SK-N-SH treated with all-trans-retinoic acid at 6 μM for 48 hours (cell line): ENCODE measurements around the gene MECR.

Experiments
- ARNTL ChIP-seq: fragments of 450-650 bp; formaldehyde crosslinking; IDR thresholded peaks from 2 replicates; pipeline ENCODE4 v1.5.0; 2020; ENCODE audit warnings: low read depth, mild to moderate bottlenecking, moderate library complexity, borderline replicate concordance
- GLIS3 ChIP-seq: fragments of 250-450 bp; sonication (Bioruptor Pico); IDR thresholded peaks from 2 replicates; pipeline ENCODE4 v1.5.0; 2020; ENCODE audit warnings: mild to moderate bottlenecking, moderate library complexity
- ZFP30 ChIP-seq: fragments of 450-650 bp; formaldehyde crosslinking; IDR thresholded peaks from 2 replicates; pipeline ENCODE4 v1.5.0; 2022; ENCODE audit warnings: mild to moderate bottlenecking, moderate library complexity
- ZNF8 ChIP-seq: fragments of 450-650 bp; formaldehyde crosslinking; IDR thresholded peaks from 2 replicates; pipeline ENCODE4 v1.5.0; 2020; ENCODE audit warnings: mild to moderate bottlenecking, moderate library complexity
- TF ChIP-seq, protein P1 (sequence below): fragments of 250-450 bp; sonication (Bioruptor Pico); IDR thresholded peaks from 2 replicates; pipeline ENCODE4 v1.8.0; 2020; ENCODE audit warnings: mild to moderate bottlenecking, moderate library complexity, borderline replicate concordance
- TF ChIP-seq, protein P2 (sequence below): fragments of 250-450 bp; sonication (Bioruptor Pico); IDR thresholded peaks from 2 replicates; pipeline ENCODE4 v1.8.0; 2021; ENCODE audit warnings: low read depth, mild to moderate bottlenecking, moderate library complexity, borderline replicate concordance

DNA sequence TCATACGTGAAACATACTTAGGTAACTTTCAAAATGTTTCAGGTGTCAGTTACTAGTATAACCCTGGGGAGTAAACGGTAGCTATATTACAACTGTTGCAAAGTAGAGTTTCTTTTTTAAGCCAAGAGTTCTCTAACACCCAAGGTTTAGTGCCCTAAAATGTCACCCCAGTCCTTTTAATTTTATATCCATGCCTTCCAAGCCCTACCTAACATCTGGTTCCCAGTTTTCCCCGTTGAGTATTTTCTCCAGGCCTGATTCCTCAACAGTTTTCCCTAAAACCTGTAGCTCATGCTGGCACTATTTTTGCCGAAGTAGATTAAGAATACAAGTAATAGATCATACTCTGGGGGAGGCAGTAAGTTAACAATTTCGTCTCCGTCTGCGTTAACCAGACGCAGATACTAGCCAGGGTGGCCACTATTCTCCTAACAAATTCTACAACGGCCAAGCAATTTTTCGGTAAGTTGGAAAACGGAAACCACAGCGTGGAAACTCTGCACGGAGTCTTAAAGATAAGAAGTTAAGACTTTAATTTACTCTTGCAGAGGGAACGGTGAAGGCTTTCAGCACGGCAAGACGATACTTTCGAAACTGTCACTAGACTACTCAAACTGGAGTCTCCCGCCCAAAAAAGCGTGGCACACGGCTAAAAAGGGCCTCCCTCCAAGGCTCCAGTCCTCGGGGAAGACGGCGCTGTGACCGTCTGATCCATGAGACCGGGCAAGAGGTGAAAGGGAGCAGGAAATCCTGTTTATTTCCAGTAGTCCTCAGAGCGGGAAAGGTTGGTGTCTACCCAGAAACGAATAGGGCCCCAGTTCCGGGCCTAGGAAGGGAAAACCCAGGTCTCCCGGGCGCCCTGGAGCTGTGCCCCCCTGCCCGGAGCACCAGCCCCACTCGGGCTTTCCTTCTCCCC lies 50.0 kb downstream of the MECR start:
- TF ChIP-seq, protein P1, sequence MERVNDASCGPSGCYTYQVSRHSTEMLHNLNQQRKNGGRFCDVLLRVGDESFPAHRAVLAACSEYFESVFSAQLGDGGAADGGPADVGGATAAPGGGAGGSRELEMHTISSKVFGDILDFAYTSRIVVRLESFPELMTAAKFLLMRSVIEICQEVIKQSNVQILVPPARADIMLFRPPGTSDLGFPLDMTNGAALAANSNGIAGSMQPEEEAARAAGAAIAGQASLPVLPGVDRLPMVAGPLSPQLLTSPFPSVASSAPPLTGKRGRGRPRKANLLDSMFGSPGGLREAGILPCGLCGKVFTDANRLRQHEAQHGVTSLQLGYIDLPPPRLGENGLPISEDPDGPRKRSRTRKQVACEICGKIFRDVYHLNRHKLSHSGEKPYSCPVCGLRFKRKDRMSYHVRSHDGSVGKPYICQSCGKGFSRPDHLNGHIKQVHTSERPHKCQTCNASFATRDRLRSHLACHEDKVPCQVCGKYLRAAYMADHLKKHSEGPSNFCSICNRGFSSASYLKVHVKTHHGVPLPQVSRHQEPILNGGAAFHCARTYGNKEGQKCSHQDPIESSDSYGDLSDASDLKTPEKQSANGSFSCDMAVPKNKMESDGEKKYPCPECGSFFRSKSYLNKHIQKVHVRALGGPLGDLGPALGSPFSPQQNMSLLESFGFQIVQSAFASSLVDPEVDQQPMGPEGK (CRISPR knock-in tag), result no peak
- TF ChIP-seq ZFP30, result no peak
- TF ChIP-seq ZNF8, result no peak
- no peak for TF ChIP-seq GLIS3
- TF ChIP-seq, protein P2, sequence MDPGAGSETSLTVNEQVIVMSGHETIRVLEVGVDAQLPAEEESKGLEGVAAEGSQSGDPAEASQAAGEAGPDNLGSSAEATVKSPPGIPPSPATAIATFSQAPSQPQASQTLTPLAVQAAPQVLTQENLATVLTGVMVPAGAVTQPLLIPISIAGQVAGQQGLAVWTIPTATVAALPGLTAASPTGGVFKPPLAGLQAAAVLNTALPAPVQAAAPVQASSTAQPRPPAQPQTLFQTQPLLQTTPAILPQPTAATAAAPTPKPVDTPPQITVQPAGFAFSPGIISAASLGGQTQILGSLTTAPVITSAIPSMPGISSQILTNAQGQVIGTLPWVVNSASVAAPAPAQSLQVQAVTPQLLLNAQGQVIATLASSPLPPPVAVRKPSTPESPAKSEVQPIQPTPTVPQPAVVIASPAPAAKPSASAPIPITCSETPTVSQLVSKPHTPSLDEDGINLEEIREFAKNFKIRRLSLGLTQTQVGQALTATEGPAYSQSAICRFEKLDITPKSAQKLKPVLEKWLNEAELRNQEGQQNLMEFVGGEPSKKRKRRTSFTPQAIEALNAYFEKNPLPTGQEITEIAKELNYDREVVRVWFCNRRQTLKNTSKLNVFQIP (CRISPR knock-in tag), result no peak
- no peak for TF ChIP-seq ARNTL (CRISPR knock-in tag)
